CD4-positive, alpha-beta T cell (primary cell): ENCODE results near the gene B3GALT6. TPM values are rescaled to one million over a fixed set of nuclear protein-coding genes. Genes with fewer than 3 reads are reported as not detected.
A peak's percentile ranks its signal among the peaks of the same experiment; 100 is the strongest.

Experiments
- ATAC-seq: fragments of 200-7000 bp; cut with Tn5 transposase; one replicate; pipeline ENCODE4 v1.10.0; 2022; ENCODE audit warnings: mild to moderate bottlenecking; ENCODE audit not compliant: poor library complexity
- CTCF ChIA-PET: fragments of 350-600 bp; sonication (Branson Sonifier 250); formaldehyde crosslinking; loops from one replicate; lab custom pipeline; 2021; ENCODE audit warnings: antibody characterized with exemption, inconsistent platforms; lab: Charles Lee
- POLR2A ChIA-PET: fragments of 350-600 bp; sonication (Branson Sonifier 250); formaldehyde crosslinking; loops from one replicate; lab custom pipeline; 2021; ENCODE audit warnings: antibody characterized with exemption, inconsistent platforms; lab: Charles Lee
- DNase-seq, 14 experiments: peaks; one replicate each; pipeline ENCODE4 v3.0.0-alpha.2; 2013 to 2020; ENCODE audit warnings: mixed read lengths in 2 of 14
- H3K27ac ChIP-seq, 2 donors: one replicate each; pipeline versions ENCODE4 v1.5.1 to v1.7.0; 2013; ENCODE audit warnings: low read length in 2 of 2, low read depth in 1 of 2, mild to moderate bottlenecking in 1 of 2
- H3K27me3 ChIP-seq, 2 experiments: 1 replicate in 1 of 2; 2 replicates in 1 of 2; pipeline versions ENCODE4 v1.6.1 to v1.7.0; 2013; ENCODE audit warnings: low read length in 2 of 2, control low read depth in 1 of 2, mild to moderate bottlenecking in 1 of 2, moderate library complexity in 1 of 2; ENCODE audit not compliant: insufficient read depth in 2 of 2, control insufficient read depth in 1 of 2
- H3K36me3 ChIP-seq: one replicate; pipeline ENCODE4 v1.6.1; 2013; ENCODE audit warnings: low read length, control low read depth; ENCODE audit not compliant: insufficient read depth
- H3K4me1 ChIP-seq: one replicate; pipeline ENCODE4 v1.6.1; 2013; ENCODE audit warnings: low read length, control low read depth; ENCODE audit not compliant: insufficient read depth
- H3K4me3 ChIP-seq: one replicate; pipeline ENCODE4 v1.5.1; 2013; ENCODE audit warnings: mild to moderate bottlenecking, low read length, moderate library complexity
- H3K9me3 ChIP-seq, 2 experiments: 1 replicate in 1 of 2; 2 replicates in 1 of 2; pipeline versions ENCODE4 v1.6.1 to v1.7.0; 2013; ENCODE audit warnings: low read length in 2 of 2, mild to moderate bottlenecking in 2 of 2, control low read depth in 1 of 2, moderate library complexity in 1 of 2; ENCODE audit not compliant: control insufficient read depth in 1 of 2, insufficient read depth in 1 of 2
- H3K27ac Mint-ChIP-seq: one replicate; pipeline ENCODE4 v1.8.0; 2020; ENCODE audit warnings: mixed read lengths
- H3K27me3 Mint-ChIP-seq: one replicate; pipeline ENCODE4 v1.8.0; 2021; ENCODE audit warnings: mixed read lengths
- H3K36me3 Mint-ChIP-seq: one replicate; pipeline ENCODE4 v1.8.0; 2021; ENCODE audit warnings: low read depth, mixed read lengths
- H3K4me1 Mint-ChIP-seq: one replicate; pipeline ENCODE4 v1.8.0; 2021; ENCODE audit warnings: low read depth, mixed read lengths
- H3K4me3 Mint-ChIP-seq: one replicate; pipeline ENCODE4 v1.8.0; 2020; ENCODE audit warnings: mild to moderate bottlenecking, mixed read lengths
- H3K9me3 Mint-ChIP-seq: one replicate; pipeline ENCODE4 v1.8.0; 2020; ENCODE audit warnings: mixed read lengths
- CTCF ChIP-seq: fragments of 200-600 bp; IDR thresholded peaks from one replicate; pipeline ENCODE4 v1.8.0; 2022; ENCODE audit warnings: antibody characterized with exemption, mild to moderate bottlenecking
- intact Hi-C, 2 experiments: fragments of 100-400 bp; cut with DNase I in 1 of 2; cut with micrococcal nuclease in 1 of 2; formaldehyde crosslinking; loops; one replicate each; pipeline versions ENCODE4 v1.15.1 to v1.9.0; 2023 to 2025; cut with DNase I, micrococcal nuclease
- total RNA-seq, 174 experiments: library from RNA in 2 of 174; stranded (reverse) in 2 of 174; gene quantifications; one replicate each; pipeline ENCODE4 v1.2.3 and lab custom pipeline; 2021 to 2026

The B3GALT6 gene
- total RNA-seq, 2 experiments from 2014 or later = 4.9 to 5.1 TPM

DNA sequence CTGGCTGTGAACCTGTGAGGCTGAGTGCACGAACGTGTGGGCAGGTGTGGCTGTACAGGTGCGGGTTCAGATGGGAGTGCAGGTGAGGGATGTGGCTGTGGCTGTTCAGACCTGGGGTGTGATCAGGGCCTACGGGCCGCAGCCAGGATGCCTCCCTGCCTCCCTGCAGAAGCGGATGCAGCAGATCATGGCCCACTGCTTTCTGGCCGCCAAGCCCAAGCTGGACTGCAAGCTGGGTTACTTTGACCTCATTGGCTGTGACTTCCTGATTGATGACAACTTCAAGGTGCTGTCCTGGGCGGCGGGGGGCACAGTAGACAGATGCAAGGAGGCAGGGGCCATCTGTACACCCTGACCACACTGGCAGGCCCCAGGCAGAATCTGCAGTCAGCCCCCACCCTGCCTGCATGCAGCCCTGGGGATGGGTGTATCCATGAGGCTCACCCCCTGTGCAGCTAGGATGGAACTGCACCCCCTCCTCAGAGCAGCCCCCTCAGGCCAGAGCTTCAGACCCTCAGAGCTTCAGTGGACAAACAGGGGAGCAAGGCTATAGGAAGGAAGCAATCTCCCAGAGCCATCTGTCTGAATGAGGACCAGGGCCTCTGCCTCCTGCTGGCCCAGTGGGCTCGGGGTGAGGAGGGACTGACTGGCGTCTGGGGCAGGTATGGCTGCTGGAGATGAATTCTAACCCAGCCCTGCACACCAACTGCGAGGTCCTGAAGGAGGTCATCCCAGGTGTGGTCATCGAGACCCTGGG lies 35.4 kb upstream of the B3GALT6 start:
- Histone ChIP-seq H3K27me3 (no peaks in the 10 kb centered on the region), H3K4me1 (peaks cover 14% of the 10 kb centered on the region), H3K9me3 (peaks cover 0 to 17% of the 10 kb centered on the region in 2 experiments), H3K27ac (no peak overlapping the region), H3K4me3 (no peak overlapping the region), H3K36me3 (no peaks in the 10 kb centered on the region)
- H3K27me3 Mint-ChIP-seq = no peaks in the 10 kb centered on the region
- intact Hi-C loops = no loop called here
- CTCF ChIA-PET = no interaction called here
- peaks cover 4% of the 10 kb centered on the region for H3K9me3 Mint-ChIP-seq
- DNase-seq (peak in 4 of 14 experiments; percentile 0 to 30 (median 11)), ATAC-seq (no peak)
- H3K4me1 Mint-ChIP-seq = peaks cover 3% of the 10 kb centered on the region
- H3K4me3 Mint-ChIP-seq = no peak overlapping the region
- TF ChIP-seq CTCF = no peak
- POLR2A ChIA-PET = no interaction called here
- H3K27ac Mint-ChIP-seq = no peak overlapping the region
- H3K36me3 Mint-ChIP-seq = no peaks in the 10 kb centered on the region

DNA sequence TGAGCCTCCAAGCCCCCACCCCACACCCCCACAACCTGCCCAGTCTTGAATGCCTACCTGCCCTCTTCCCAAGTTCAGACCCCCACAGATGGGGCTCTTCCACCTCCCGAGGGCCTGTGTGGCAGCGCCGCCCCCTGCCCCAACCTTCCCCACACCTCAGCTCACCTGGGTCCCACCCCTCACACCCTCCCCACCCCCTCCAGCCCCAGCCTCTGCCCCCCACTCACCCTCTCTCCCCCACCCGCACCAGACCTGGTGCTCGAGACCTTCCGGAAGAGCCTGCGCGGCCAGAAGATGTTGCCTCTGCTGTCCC lies 34.9 kb upstream of the B3GALT6 start:
- H3K9me3 ChIP-seq = peaks cover 0 to 14% of the 10 kb centered on the region in 2 experiments
- H3K4me3 ChIP-seq = no peak overlapping the region
- POLR2A ChIA-PET = no interaction called here
- Mint-ChIP-seq H3K4me1 (peaks cover 3% of the 10 kb centered on the region), H3K27me3 (no peaks in the 10 kb centered on the region), H3K4me3 (no peak overlapping the region), H3K36me3 (no peaks in the 10 kb centered on the region), H3K9me3 (peaks cover 4% of the 10 kb centered on the region), H3K27ac (no peak overlapping the region)
- peaks cover 14% of the 10 kb centered on the region for H3K4me1 ChIP-seq
- intact Hi-C loops = no loop called here
- H3K27ac ChIP-seq = no peak overlapping the region
- ATAC-seq = no peak
- no peak for TF ChIP-seq CTCF
- no peak for DNase-seq
- CTCF ChIA-PET = no interaction called here
- H3K36me3 ChIP-seq = no peaks in the 10 kb centered on the region
- no peaks in the 10 kb centered on the region for H3K27me3 ChIP-seq

- no peaks in the 10 kb centered on the region for H3K27me3 Mint-ChIP-seq
- peaks cover 4% of the 10 kb centered on the region for H3K9me3 Mint-ChIP-seq
- no peaks in the 10 kb centered on the region for H3K36me3 Mint-ChIP-seq
- peaks cover 0 to 14% of the 10 kb centered on the region in 2 experiments for H3K9me3 ChIP-seq
- no peaks in the 10 kb centered on the region for H3K27me3 ChIP-seq
- ChIA-PET POLR2A (no interaction called here), CTCF (no interaction called here)
- DNase-seq (peak in 4 of 14 experiments; percentile 0 to 37 (median 17)), ATAC-seq (no peak)
- intact Hi-C loops = no loop called here
- H3K4me1 Mint-ChIP-seq = peaks cover 3% of the 10 kb centered on the region
- no peak overlapping the region for H3K4me3 Mint-ChIP-seq
- H3K36me3 ChIP-seq = no peaks in the 10 kb centered on the region
- no peak overlapping the region for H3K27ac Mint-ChIP-seq
- no peak overlapping the region for H3K4me3 ChIP-seq
- TF ChIP-seq CTCF = no peak
- no peak overlapping the region for H3K27ac ChIP-seq
- peaks cover 14% of the 10 kb centered on the region for H3K4me1 ChIP-seq
These were observed 34.2 kb upstream of the B3GALT6 start for GRCh38 chr1:1197551-1198422.
